Renal cortical epithelial cell (primary cell): ENCODE data around the gene DHX16. TPM values are rescaled to one million over a fixed set of nuclear protein-coding genes. Genes with fewer than 3 reads are reported as not detected.
A peak's percentile ranks its signal among the peaks of the same experiment; 100 is the strongest.

Experiments used
- DNase-seq: peaks from one replicate; pipeline ENCODE4 v3.0.0-alpha.2; 2011; ENCODE audit warnings: low read depth
- total RNA-seq: library from RNA; depleted of rRNA; stranded (reverse); fragments of >200 nt; gene quantifications from 2 replicates; pipeline ENCODE4 v1.2.3, GENCODE V29; 2014

The DHX16 gene
- total RNA-seq, 1 donor from 2014 or later: 40.2 TPM

GRCh38 chr6:30696432-30696831 lies 23.6 kb upstream of the DHX16 start:
- no peak for DNase-seq

DNA sequence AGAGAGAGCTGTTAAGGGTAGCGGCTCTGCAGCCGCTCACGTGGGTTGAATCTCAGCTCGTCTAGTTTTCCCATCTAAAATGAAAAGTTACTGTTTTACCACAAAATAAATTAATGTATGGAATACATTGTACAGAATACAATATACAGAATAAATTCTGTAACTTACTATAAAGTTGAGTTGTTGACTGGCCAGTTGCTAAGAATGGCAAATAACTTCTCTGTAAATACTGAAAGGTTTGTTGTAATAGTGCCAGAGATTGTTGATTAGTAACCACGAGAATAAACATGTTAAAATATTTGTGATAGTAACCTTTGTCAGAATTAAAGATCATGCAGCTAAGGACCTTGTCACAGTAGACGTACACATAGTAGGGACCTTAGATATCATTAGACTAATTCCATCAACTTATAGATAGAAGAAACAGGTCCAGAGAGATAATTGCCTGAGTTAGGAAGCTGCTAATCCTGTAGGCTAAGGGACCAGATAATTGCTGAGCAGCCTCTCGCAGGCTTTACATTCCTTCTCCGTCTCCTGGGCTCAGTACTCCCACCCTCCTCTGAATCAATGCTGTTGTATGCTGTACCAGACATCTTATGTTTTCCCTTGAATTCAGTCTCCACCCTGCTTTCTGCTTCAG lies 18.5 kb upstream of the DHX16 start:
- DNase-seq: no peak

DNA sequence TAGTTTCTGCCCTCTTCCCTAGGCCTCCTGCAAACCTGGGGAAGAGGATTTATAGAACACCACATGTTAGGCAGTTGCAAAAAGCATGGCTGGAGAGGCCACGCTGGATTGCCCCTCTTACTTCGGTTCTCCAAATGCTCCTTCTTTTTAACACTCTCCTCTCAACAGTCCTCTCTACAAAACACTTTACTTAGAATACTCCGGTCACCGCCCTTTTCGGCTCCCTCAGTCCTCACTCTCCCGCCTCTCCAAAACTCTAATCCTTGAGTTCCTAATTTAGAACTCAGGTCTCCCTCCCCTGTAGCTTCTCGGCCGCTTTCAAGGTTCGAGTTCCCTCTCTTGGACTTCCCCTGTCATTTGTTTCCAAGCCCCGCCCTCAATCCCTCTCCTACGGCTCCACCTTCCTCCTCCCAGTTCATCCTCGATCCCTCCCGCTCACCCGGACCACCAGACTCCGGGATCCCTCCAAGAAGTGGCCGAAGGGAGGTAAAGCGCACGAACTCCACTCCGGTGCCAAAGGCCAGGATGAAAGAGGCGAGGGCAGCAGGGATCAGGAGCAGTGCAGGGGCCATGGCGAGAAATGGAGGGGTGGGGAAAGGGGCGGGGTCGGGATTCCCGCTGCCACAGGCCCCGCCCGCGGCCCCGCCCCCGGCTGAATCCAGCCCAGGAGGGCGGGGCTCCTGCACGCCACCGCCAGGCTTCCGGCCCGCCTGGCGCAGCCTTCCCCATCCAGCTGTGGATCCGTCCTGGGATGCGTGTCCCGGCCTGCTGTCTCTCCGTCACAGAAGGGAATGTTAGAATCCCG lies 17.8 kb upstream of the DHX16 start, which contains the start of gene NRM:
Gene NRM (minus strand): TSS at position 582 of the 805 bp plus-strand sequence. CDS start 10 bp downstream, at position 572.
- DNase-seq: peak; percentile 72

DNA sequence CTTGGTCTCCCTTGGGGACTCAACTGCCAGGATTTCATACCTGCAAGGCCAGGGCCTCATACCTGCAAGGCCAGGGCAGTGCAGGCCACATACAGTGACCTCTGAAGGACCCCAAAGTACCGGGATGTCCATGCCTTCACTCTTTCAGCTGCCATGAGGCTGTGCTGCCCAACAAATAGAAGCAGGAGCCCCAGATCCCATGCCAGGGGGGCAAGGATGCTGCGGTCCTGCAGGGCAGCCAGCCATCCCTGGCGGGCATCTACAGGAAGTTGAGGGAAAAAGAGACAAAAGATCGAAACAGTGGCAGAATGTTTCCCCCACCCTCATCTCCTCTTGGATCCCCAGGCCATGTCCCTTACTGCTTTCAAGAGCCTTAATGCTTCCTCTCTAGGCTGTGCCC lies 17.2 kb upstream of the DHX16 start:
- DNase-seq: no peak

GRCh38 chr6:30689022-30689865 lies 16.4 kb upstream of the DHX16 start:
- DNase-seq: no peak

DNA sequence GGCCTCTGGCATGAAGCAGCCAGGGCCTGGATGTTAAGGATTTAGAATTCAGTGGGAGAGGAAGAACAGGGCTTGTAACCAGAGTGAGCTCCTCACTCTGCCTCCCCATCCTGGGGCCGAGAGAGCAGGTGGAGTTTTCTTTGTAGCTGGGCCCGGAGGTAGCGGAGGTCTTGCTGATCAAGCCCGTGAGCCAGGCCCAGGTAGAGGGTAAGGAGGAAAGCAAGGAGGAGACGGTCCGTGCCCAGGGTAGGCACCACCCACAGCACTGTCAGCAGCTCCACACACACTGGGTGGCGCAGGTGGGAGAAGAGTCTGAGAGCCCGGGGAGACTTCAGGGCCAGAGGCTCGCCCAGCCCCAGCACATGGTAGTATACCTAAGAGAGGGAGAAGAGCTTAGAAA lies 15.8 kb upstream of the DHX16 start:
- DNase-seq: no peak

- no peak for DNase-seq
These were observed 15.0 kb upstream of the DHX16 start for GRCh38 chr6:30687659-30688431.

DNA sequence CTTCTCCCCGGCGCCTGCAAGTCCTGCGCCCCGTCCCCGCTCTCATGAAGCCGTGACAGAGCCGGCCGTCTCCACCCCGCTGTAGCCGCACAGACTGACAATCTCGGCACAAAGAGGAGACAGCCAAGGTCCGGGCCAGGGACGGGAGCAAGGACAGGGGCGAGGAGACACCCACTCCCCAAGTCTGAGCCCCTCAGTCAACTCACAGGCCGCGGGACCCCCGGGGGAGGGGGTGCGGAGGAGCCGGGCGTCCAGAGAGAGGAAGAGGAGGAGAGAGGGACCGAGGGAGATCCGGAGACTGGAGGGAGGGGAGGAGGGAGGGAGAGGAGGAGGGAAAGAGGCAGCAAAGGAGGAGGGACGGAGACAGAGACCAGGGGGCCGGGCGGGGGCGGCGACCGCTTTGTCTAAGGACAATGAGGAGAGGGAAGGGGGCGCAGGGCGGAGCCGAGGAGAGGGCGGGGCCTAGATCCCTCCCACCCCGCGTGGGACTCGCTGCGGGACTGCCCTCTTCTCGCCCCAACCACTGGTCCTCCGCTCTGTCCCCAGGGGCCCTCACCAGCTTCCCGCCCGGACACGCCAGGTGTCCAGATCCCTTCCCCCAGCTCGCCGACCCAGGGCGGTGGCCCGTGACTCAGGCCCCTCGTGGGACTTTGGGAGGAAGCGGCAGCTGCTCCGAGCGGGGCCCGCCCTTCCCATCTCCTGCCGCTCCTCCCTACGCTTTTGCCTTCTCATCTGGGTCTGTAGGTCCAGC lies 14.3 kb upstream of the DHX16 start:
- peak; percentile 66 for DNase-seq

GRCh38 chr6:30686009-30686907 lies 13.5 kb upstream of the DHX16 start, which contains the start of gene PPP1R18:
Gene PPP1R18, minus strand, starts transcription at chr6:30686645. Its CDS starts 627 bp downstream, at chr6:30686018.
- no peak for DNase-seq

GRCh38 chr6:30685157-30686008 lies 12.6 kb upstream of the DHX16 start:
- DNase-seq: no peak

- no peak for DNase-seq
These were observed 11.8 kb upstream of the DHX16 start for GRCh38 chr6:30684386-30685156.

- DNase-seq: no peak
These were observed 11.2 kb upstream of the DHX16 start for GRCh38 chr6:30683980-30684338.

- DNase-seq: no peak
These were observed 10.6 kb upstream of the DHX16 start for GRCh38 chr6:30683183-30683979.

- peak; percentile 87 for DNase-seq
These were observed 9.6 kb upstream of the DHX16 start for GRCh38 chr6:30682143-30683117.

DNA sequence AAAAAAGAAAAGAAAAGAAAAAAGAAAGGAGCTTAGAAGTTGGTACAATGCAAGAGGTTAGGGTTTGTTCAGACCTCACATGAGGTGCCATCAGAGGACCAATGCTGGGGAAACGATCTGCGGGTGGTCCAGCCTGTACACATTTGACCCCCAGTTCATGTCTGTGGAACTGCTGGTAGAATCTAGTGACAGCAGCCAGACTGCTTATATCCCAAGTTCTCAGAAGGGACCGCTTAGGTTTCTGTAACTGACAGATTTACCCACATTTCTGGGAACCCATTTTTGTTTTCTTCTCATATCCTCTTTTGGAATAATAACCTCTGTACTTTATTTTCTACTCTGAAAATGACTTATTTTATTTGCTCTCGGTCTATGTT lies 8.9 kb upstream of the DHX16 start:
- no peak for DNase-seq
